ENCODE data around the gene SLC6A7.

DNA sequence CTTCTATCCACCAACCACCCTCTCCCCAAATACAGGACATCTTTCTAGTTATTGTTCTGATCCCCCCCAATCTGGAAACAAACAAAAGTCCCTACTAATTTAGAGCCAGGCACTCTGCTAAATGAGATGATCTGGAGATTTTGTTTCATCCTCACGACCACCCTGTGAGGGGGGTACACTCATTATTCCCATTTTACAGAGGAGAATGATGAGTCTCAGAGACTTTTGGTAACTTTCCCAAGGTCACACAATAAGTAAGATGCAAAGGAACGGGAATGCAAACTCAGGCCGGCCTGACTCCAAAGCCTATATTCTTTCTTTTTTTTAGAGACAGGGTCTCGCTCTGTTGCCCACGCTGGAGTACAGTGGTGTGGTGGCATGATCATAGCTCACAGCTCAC, 43.6 kb upstream of the SLC6A7 start:
- TF ChIP-seq, protein P1, sequence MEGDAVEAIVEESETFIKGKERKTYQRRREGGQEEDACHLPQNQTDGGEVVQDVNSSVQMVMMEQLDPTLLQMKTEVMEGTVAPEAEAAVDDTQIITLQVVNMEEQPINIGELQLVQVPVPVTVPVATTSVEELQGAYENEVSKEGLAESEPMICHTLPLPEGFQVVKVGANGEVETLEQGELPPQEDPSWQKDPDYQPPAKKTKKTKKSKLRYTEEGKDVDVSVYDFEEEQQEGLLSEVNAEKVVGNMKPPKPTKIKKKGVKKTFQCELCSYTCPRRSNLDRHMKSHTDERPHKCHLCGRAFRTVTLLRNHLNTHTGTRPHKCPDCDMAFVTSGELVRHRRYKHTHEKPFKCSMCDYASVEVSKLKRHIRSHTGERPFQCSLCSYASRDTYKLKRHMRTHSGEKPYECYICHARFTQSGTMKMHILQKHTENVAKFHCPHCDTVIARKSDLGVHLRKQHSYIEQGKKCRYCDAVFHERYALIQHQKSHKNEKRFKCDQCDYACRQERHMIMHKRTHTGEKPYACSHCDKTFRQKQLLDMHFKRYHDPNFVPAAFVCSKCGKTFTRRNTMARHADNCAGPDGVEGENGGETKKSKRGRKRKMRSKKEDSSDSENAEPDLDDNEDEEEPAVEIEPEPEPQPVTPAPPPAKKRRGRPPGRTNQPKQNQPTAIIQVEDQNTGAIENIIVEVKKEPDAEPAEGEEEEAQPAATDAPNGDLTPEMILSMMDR (IDR thresholded peaks at IDR 0.05; ENCODE audit: low read depth, low read length): no peak
- TF ChIP-seq POLR2A (IDR thresholded peaks at IDR 0.05; ENCODE audit: extremely low read depth, insufficient read length): no peak
- TF ChIP-seq, protein P2, sequence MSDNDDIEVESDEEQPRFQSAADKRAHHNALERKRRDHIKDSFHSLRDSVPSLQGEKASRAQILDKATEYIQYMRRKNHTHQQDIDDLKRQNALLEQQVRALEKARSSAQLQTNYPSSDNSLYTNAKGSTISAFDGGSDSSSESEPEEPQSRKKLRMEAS (IDR thresholded peaks at IDR 0.05; ENCODE audit: low read depth, low read length): no peak
- TF ChIP-seq MYC (IDR thresholded peaks at IDR 0.05; ENCODE audit: low read depth, low read length): no peak
